Measurements from ENCODE around the gene PDE4B.

DNA sequence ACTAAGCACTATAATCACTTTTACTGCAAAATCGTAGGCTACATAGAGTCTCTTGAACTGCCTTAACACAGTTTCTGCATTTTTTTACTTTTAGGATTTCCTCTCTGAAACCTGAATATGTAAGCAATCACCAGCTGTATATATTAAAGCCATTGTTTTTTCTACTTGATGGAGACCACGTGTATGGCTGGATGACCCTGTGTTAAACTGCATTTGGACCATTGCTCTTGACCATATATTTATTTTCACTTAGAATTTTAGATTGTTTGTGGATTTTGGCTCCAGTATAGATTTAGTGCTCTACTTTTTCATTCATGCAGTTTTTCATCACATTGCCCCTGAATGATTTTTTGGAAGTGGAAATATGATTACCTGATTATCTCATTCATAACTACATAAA, 420.8 kb downstream of the PDE4B start:
- no peak for TF ChIP-seq CTCF (IDR thresholded peaks at IDR 0.05)
- no peak for TF ChIP-seq POLR2A (IDR thresholded peaks at IDR 0.05)
